ENCODE data around the gene CH25H. TPM values are rescaled to one million over a fixed set of nuclear protein-coding genes. Genes with fewer than 3 reads are reported as not detected.
A peak's percentile ranks its signal among the peaks of the same experiment; 100 is the strongest.

CH25H gene
- total and polyA plus RNA-seq, 10 of the 15 experiments (the other 5 are each of a cell fraction or from before 2014, with no cell fraction given) = not detected

DNA sequence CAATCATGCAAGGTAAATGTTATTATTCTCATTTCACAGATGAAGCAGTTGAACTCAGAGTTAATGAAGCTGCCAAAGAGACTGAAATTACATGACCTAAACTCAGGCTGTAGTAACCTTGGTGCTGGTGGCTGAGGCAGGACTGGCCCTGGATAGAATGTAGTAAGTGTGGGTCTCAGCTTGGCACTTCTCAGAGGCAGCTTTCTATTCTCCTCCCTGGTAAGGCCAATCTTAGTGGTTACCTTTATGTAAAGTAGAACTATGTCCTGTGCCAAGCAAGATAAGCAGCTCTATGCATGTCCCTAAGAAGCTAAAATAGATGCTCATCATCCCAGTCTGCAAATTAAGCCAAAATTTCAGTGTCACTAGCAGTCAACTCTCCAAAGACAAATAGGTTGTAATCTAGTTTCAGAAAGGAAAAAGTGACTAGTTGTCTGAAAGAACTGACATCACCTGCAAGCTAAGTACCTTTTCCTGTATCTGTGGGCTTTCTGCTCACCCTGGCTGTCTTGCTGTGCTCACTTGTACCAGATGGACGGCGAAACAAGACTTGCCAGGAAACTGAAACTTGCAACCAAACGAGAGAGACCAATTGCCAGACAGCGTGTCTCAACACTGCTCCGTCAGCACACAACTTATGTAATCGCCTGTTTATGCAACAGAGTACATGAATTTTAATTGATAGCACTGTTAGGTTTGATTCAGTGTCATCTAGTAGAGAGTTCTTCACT lies 43.7 kb downstream of the CH25H start (continued):
- TF ChIP-seq, protein P1, sequence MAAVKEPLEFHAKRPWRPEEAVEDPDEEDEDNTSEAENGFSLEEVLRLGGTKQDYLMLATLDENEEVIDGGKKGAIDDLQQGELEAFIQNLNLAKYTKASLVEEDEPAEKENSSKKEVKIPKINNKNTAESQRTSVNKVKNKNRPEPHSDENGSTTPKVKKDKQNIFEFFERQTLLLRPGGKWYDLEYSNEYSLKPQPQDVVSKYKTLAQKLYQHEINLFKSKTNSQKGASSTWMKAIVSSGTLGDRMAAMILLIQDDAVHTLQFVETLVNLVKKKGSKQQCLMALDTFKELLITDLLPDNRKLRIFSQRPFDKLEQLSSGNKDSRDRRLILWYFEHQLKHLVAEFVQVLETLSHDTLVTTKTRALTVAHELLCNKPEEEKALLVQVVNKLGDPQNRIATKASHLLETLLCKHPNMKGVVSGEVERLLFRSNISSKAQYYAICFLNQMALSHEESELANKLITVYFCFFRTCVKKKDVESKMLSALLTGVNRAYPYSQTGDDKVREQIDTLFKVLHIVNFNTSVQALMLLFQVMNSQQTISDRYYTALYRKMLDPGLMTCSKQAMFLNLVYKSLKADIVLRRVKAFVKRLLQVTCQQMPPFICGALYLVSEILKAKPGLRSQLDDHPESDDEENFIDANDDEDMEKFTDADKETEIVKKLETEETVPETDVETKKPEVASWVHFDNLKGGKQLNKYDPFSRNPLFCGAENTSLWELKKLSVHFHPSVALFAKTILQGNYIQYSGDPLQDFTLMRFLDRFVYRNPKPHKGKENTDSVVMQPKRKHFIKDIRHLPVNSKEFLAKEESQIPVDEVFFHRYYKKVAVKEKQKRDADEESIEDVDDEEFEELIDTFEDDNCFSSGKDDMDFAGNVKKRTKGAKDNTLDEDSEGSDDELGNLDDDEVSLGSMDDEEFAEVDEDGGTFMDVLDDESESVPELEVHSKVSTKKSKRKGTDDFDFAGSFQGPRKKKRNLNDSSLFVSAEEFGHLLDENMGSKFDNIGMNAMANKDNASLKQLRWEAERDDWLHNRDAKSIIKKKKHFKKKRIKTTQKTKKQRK (IDR thresholded peaks at IDR 0.05; ENCODE audit: low read depth, low read length) = no peak
- TF ChIP-seq NFYB (IDR thresholded peaks at IDR 0.05; ENCODE audit: insufficient read depth, low read depth, low read length) (0 out of 2 replicates have a peak, but pooled peaks have one; percentile 24), EGR1 (IDR thresholded peaks at IDR 0.05; ENCODE audit: borderline replicate concordance in 1 of 2, low read depth in 2 of 2, low read length in 2 of 2) (peak in 1 of 2 experiments; percentile 62; a peak in 1 of 3 replicates), RUNX3 (IDR thresholded peaks at IDR 0.05; ENCODE audit: low read length) (peak; percentile 77), GABPA (IDR thresholded peaks at IDR 0.05; ENCODE audit: low read depth) (peak; percentile 47; the same call in 1 of the 2 replicates), EED (IDR thresholded peaks at IDR 0.05; ENCODE audit: low read depth) (peak; percentile 78), NR2C1 (IDR thresholded peaks at IDR 0.05) (no peak), MEF2A (IDR thresholded peaks at IDR 0.05; ENCODE audit: insufficient read depth, low read depth, low read length) (0 out of 2 replicates have a peak, but pooled peaks have one; percentile 21), JUNB (IDR thresholded peaks at IDR 0.05) (peak; percentile 63), EZH2 (IDR thresholded peaks at IDR 0.05; ENCODE audit: borderline replicate concordance, control insufficient read depth, low read depth, low read length) (no peak), CEBPB (IDR thresholded peaks at IDR 0.05; ENCODE audit: borderline replicate concordance in 1 of 2, low read depth in 2 of 2, low read length in 2 of 2) (0 out of 4 replicates have a peak, but pooled peaks of 1 of the 2 experiments have one; percentile 58), KAT2A (conservative IDR thresholded peaks at IDR 0.05; ENCODE audit: control insufficient read depth, low read depth, low read length) (no peak), RFX5 (IDR thresholded peaks at IDR 0.05; ENCODE audit: low read depth, low read length) (no peak), NBN (IDR thresholded peaks at IDR 0.05) (no peak), CREB1 (IDR thresholded peaks at IDR 0.05; ENCODE audit: low read depth) (peak; percentile 52)
- TF ChIP-seq, protein P2, sequence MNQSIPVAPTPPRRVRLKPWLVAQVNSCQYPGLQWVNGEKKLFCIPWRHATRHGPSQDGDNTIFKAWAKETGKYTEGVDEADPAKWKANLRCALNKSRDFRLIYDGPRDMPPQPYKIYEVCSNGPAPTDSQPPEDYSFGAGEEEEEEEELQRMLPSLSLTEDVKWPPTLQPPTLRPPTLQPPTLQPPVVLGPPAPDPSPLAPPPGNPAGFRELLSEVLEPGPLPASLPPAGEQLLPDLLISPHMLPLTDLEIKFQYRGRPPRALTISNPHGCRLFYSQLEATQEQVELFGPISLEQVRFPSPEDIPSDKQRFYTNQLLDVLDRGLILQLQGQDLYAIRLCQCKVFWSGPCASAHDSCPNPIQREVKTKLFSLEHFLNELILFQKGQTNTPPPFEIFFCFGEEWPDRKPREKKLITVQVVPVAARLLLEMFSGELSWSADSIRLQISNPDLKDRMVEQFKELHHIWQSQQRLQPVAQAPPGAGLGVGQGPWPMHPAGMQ (IDR thresholded peaks at IDR 0.05; ENCODE audit: borderline replicate concordance) = no peak
- TF ChIP-seq, protein P3, sequence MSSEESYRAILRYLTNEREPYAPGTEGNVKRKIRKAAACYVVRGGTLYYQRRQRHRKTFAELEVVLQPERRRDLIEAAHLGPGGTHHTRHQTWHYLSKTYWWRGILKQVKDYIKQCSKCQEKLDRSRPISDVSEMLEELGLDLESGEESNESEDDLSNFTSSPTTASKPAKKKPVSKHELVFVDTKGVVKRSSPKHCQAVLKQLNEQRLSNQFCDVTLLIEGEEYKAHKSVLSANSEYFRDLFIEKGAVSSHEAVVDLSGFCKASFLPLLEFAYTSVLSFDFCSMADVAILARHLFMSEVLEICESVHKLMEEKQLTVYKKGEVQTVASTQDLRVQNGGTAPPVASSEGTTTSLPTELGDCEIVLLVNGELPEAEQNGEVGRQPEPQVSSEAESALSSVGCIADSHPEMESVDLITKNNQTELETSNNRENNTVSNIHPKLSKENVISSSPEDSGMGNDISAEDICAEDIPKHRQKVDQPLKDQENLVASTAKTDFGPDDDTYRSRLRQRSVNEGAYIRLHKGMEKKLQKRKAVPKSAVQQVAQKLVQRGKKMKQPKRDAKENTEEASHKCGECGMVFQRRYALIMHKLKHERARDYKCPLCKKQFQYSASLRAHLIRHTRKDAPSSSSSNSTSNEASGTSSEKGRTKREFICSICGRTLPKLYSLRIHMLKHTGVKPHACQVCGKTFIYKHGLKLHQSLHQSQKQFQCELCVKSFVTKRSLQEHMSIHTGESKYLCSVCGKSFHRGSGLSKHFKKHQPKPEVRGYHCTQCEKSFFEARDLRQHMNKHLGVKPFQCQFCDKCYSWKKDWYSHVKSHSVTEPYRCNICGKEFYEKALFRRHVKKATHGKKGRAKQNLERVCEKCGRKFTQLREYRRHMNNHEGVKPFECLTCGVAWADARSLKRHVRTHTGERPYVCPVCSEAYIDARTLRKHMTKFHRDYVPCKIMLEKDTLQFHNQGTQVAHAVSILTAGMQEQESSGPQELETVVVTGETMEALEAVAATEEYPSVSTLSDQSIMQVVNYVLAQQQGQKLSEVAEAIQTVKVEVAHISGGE (CRISPR knock-in tag; IDR thresholded peaks at IDR 0.05) = no peak
- TF ChIP-seq, protein P4, sequence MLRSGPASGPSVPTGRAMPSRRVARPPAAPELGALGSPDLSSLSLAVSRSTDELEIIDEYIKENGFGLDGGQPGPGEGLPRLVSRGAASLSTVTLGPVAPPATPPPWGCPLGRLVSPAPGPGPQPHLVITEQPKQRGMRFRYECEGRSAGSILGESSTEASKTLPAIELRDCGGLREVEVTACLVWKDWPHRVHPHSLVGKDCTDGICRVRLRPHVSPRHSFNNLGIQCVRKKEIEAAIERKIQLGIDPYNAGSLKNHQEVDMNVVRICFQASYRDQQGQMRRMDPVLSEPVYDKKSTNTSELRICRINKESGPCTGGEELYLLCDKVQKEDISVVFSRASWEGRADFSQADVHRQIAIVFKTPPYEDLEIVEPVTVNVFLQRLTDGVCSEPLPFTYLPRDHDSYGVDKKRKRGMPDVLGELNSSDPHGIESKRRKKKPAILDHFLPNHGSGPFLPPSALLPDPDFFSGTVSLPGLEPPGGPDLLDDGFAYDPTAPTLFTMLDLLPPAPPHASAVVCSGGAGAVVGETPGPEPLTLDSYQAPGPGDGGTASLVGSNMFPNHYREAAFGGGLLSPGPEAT (IDR thresholded peaks at IDR 0.05; ENCODE audit: low read depth) = no peak
